GM04504 (cell line): ENCODE results near the gene TFF2.

Experiments used
- DNase-seq: peaks from one replicate; pipeline ENCODE4 v3.0.0-alpha.2; 2012; ENCODE audit warnings: low read depth

Gene TFF2

GRCh38 chr21:42320791-42321190 is 30.0 kb downstream of the TFF2 start:
- no peak for DNase-seq

GRCh38 chr21:42319851-42320572 is 30.8 kb downstream of the TFF2 start:
- no peak for DNase-seq

GRCh38 chr21:42319376-42319775 is 31.4 kb downstream of the TFF2 start:
- DNase-seq, result no peak

GRCh38 chr21:42317826-42318746 is 32.7 kb downstream of the TFF2 start:
- no peak for DNase-seq

GRCh38 chr21:42317341-42317741 is 33.5 kb downstream of the TFF2 start:
- DNase-seq, result no peak

- DNase-seq, result no peak
Measured at GRCh38 chr21:42316891-42317290, 33.9 kb downstream of the TFF2 start.

- DNase-seq, result no peak
Measured at GRCh38 chr21:42315296-42315891, 35.4 kb downstream of the TFF2 start, which contains the start of gene TFF3. TFF3 (minus strand) TSS chr21:42315409; CDS start chr21:42315374, 35 bp downstream.

- DNase-seq, result no peak
Measured at GRCh38 chr21:42314616-42315295, 36.0 kb downstream of the TFF2 start.

GRCh38 chr21:42313501-42313969 is 37.3 kb downstream of the TFF2 start:
- DNase-seq, result no peak

GRCh38 chr21:42312626-42313104 is 38.1 kb downstream of the TFF2 start:
- DNase-seq, result no peak

GRCh38 chr21:42311816-42312625 is 38.8 kb downstream of the TFF2 start:
- DNase-seq, result no peak

- no peak for DNase-seq
Measured at GRCh38 chr21:42311160-42311559, 39.6 kb downstream of the TFF2 start.

- DNase-seq, result no peak
Measured at GRCh38 chr21:42310411-42311001, 40.3 kb downstream of the TFF2 start.

GRCh38 chr21:42309753-42310213 is 41.0 kb downstream of the TFF2 start:
- no peak for DNase-seq

- DNase-seq, result no peak
Measured at GRCh38 chr21:42308914-42309752, 41.7 kb downstream of the TFF2 start.

GRCh38 chr21:42308161-42308913 is 42.5 kb downstream of the TFF2 start:
- DNase-seq, result no peak

- DNase-seq, result no peak
Measured at GRCh38 chr21:42307106-42307505, 43.7 kb downstream of the TFF2 start.

- DNase-seq, result no peak
Measured at GRCh38 chr21:42306366-42307035, 44.3 kb downstream of the TFF2 start.
